Iris pigment epithelial cell (primary cell): ENCODE measurements around the gene HOMER3.

Experiments
- DNase-seq: peaks from one replicate; pipeline ENCODE4 v3.0.0-alpha.2; 2011; ENCODE audit warnings: low read depth

Gene HOMER3

DNA sequence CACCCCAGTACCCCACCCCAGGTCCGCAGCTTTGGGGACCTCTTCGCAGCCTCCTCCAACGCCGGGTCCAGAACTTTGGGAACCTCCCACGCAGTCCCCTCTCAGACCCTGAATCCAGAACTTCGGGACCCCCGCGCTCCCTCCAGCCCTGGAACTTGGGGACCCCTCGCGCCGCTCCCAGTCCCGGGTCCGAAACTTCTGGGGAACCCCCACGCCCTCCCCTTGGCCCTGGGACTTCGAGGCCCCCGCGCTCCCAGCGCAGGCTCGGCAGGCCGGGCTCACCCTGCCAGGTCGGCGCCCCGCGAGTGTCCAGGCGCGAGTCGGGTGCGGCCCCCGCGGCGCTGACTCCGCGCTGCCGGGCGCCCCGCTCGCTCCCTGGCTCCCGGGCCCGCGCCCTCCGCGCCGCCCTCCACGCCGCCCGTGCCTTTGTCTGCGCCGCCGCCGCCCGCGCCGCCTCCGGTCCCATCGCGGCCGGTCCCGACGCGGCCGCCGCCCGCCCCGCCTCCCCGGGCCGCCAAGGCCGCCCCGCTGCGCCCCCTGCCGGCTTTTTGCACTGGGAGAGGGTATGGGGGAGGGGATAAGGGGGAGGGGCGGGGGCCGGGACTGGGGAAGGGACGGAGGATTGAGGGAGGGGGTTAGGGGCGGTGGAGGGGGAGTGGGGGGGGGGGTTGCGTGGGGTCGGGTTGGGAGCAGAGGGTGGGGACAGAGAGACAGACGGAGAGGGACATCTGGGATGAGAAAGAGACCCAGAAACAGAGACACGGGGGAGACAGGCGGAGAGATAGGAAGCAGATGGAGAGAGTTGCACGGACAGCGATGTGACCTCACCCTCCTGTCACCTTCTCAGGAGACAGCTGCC is at the start of gene HOMER3:
Gene HOMER3 (minus strand): TSS at position 449 of the 859 bp plus-strand sequence. CDS start 2,235 bp downstream, outside the sequence.
- DNase-seq: peak; percentile 43

DNA sequence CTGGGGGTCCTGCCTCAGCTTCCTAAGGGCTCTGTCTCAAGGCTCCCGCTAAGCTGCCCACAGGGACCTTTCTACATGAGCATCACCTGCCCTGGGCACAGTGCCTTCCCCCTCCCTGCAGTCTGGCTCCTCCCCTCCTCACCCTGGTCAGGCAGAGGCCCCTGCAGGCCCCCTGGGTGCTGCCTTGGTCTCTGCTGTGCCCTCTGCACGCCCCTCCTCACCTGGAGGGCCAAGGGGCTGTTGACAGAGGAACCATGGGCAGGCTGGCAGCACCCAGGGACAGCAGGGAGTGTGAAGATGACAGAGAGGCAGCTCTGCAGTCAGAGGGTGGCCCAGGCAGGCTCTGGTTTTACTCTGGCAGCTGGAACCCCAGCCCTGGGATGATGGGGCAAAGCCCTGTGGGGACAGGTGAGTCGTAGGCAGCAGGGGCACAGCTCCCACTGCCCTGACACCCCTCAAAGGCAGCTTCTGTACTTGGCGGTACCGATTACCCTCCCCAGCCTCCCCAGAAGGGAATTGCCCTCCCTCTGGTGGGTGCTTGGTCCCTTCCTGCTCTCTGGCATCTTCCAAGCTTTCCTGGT is 49.2 kb upstream of the HOMER3 start:
- DNase-seq: no peak

DNA sequence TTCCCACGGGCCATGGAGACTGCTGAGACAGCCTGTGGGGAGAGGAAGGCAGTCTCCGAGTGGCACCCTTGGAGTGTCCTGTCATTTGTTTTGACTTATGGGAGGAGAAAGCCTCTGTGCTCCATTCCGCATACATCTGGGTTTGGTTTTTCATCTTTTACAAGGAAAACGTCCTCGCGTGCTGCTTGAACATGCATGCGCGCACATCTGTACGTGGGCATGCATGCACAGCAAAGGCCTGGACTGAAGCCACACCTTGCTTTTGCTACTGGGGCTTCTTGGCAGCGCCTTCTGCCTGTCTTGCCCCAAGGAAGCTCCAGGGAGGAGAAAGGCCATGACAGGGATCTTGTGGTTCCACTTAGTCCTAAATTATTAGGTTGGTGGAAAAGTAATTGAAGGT is 48.3 kb upstream of the HOMER3 start:
- DNase-seq: no peak

- DNase-seq: no peak
Observed at GRCh38 chr19:18987456-18987855, 46.4 kb upstream of the HOMER3 start.

GRCh38 chr19:18985257-18985656 is 44.2 kb upstream of the HOMER3 start:
- DNase-seq: no peak

- no peak for DNase-seq
Observed at GRCh38 chr19:18984251-18984650, 43.2 kb upstream of the HOMER3 start.

- no peak for DNase-seq
Observed at GRCh38 chr19:18982669-18983068, 41.7 kb upstream of the HOMER3 start.

GRCh38 chr19:18980432-18981020 is 39.5 kb upstream of the HOMER3 start:
- no peak for DNase-seq

DNA sequence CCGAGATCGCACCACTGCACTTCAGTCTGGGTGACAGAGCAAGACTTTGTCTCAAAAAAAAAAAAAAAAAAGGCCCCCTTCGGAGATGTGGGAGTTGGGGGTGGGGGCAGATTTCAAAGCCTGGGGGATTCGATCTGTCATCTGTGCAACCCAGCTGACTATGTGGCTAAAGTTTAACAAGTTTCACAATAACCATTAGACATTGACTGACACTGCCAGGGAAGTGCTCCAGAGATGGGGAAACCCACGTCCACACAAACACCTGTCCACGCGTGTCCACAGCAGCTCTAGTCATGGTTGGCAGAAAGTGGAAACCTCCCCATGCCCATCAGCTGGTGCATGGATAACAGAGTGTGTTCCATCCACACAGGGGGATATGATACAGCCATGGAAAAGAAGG is 37.6 kb upstream of the HOMER3 start:
- no peak for DNase-seq

DNA sequence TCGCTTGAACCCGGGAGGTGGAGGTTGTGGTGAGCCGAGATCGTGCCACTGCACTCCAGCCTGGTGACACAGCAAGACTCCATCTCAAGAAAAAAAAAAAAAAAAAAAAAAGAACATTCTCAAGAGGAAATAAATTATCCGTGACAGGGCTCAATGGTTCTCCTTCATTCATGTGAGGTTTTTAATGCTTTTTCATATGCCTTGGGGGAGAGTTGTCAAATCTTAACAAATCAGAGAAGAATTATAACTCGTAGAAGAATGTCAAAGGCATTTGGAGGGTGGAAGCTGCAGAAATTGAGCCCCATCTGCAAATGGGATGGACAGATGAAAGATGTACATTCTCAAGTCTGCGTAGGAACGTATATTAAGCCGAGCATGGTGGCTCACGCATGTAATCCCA is 34.9 kb upstream of the HOMER3 start:
- no peak for DNase-seq

GRCh38 chr19:18975011-18975410 is 34.0 kb upstream of the HOMER3 start:
- DNase-seq: no peak

- no peak for DNase-seq
Observed at GRCh38 chr19:18972851-18973250, 31.8 kb upstream of the HOMER3 start.

DNA sequence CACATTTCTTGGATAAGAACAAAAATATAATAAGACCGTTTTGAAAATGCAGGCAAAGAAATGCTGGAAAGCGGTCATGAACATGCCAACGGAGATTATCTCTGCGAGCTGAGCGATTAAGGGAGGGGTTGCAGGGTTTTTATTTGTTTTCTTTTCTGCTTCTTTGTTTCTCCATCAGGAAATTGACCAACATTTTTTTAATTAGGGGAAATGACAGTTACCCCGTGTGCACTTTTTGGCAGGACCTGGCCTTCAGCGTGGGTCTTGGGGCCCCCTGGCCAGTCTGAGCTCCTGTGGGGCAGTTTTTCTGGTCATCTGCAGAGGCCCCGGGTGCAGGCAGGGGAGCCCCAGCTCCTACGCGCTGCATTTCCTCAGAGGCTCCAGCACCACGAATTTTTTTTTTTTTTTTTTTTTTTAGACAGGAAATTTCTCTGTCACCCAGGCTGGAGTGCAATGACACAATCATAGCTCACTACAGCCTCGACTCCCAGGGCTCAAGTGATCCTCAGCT is 31.3 kb upstream of the HOMER3 start:
- peak; percentile 42 for DNase-seq

DNA sequence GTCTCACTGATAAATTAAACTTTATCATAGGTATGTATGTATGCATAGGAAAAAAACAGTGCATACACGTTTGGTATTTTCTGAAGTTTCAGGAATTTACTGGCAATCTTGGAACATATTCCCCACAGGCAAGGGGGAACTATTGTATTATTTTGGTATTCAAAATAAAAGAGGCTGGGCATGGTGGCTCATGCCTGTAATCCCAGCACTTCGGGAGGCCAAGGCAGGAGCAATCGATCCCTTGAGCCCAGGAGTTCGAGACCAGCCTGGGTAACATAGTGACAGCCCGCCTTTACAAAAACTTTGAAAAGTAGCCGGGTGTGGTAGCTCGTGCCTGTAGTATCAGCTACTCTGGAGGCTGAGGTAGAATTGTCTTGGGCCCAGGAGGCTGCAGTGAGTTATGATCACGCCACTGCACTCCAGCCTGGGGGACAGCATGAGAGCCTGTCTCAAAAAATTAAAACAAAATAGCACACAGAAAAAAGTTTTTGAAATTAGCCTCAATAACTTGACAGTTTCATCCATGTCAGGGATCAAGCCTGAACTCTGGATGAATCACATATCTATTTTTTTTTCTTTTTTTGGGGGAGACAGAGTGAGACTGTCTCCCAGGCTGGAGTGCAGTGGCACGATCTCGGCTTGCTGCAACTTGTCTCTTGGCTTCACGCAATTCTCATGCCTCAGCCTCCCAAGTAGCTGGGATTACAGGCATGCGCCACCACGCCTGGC is 29.1 kb upstream of the HOMER3 start:
- no peak for DNase-seq

GRCh38 chr19:18967358-18968146 is 26.5 kb upstream of the HOMER3 start:
- peak; percentile 56 for DNase-seq

DNA sequence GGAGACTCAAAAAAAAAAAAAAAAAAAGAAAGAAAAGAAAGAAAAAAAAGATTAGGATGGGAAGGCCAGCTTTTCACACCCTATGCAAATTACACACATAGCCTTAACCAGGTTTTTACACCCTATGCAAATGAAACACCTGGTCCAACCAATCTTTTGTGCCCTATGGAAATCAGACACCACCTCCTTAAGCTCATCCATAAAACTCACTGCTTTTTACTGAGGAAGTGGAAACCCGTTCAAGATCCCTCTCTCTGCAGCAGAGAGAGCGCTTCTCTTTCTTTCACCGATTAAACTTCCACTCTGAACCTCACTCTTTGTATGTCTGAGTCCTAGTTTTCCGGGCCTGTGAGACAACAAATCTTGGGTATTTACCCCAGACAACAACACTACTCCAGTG is 25.3 kb upstream of the HOMER3 start:
- DNase-seq: no peak

DNA sequence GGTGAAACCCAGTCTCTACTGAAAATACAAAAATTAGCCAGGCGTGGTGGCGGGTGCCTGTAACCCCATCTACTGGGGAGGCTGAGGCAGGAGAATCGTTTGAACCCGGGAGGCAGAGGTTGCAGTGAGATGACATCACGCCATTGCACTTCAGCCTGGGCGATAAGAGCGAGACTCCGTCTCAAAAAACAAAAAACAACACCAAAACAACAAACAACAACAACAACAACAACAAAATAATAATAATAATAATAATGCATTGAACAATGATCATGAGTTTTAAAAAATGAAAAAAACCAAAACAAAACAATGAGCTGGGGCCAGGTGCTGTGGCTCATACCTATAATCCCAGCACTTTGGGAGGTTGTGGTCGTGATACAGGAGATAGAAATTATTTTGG is 23.1 kb upstream of the HOMER3 start:
- DNase-seq: no peak

DNA sequence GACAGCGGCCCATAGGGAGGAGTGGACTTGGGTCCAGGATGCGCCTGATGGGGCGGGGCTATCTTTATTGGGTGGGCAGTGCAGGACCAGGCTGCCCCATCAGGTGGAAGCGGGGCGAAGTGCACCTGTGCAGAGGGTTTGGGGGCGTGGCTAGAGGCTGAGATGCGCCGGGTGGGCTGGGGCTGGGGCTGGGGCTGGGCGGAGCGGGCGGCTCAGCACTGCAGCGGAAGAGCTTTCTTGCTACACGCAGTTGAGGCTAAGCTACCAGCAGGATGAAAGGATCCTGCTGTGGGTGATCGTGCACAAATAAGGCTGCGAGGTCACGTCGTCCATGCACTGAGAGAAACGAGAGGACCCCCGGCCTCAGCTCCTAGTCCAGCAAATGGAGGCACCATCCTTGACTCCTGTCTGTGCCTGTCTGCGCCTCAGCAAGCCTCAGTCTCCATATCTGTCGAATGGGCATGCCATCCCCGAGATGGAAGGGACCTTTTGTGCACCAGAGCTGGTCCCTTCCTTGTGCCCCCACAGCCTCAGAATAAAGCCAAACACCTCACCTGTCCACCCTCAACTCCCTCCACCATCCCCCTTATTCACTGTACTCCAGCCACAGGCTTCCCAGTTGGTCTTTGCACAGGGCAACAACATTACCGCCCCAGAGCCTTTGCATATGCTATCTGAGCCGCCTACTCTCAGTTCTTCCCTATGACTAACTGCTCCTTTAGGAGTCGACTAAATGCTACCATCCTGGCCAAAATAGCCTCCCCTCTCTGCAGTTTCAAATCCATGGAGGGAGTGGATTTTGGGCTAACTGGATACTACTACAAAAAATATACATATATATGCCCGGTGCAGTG is 21.0 kb upstream of the HOMER3 start:
- no peak for DNase-seq

DNA sequence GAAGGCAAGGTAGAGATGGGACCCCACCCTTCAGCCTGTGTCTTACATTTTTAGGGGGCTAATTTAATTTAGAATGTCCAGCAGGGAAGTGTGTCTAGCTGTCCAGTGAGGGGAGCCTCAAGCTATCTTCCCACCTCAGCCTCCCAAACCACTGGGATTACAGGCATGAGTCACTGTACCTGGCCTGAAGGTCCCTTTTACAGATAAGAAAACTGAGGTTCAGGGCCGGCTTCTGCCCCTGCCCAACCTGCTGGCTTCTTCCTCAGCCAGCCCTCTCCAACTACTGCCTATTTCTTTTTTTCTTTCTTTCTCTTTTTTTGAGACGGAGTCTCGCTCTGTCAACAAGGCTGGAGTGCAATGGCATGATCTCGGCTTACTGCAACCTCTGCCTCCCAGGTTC is 19.4 kb upstream of the HOMER3 start:
- DNase-seq: no peak

DNA sequence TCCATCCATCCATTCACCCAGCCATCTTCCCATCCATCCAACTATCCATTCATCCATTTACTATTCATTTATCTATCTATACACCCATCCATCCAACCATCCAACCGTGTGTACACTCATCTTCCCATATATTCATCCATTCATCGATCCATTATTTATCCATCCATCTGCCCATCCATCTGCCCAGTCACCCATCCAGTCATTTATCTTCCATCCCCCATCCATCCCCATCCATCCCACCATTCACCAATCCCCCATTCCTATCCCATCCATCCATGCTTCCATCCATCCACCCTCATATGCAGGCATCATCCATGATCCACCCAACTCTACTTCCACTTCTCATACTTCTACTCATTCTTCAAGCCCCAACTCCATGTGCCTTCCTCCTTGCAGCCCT is 14.0 kb upstream of the HOMER3 start:
- no peak for DNase-seq

GRCh38 chr19:18954094-18954493 is 13.1 kb upstream of the HOMER3 start:
- DNase-seq: no peak
